H9 (cell line): ENCODE results near the gene CDK15. TPM values are rescaled to one million over a fixed set of nuclear protein-coding genes. Genes with fewer than 3 reads are reported as not detected.

Source experiments
- DNase-seq: peaks from one replicate; pipeline ENCODE4 v3.0.0-alpha.2; 2017
- H2AFZ ChIP-seq: one replicate; pipeline ENCODE4 v1.6.1; 2013; ENCODE audit warnings: mild to moderate bottlenecking, low read length, control low read depth, moderate library complexity
- H2AK5ac ChIP-seq: 2 replicates; pipeline ENCODE4 v1.6.1; 2013; ENCODE audit warnings: low read length, control low read depth, mixed read lengths; ENCODE audit not compliant: insufficient read length
- H2BK120ac ChIP-seq: one replicate; pipeline ENCODE4 v1.6.1; 2013; ENCODE audit warnings: low read depth, mild to moderate bottlenecking, low read length, control low read depth, inconsistent platforms; ENCODE audit not compliant: poor library complexity, severe bottlenecking
- H2BK12ac ChIP-seq: 2 replicates; pipeline ENCODE4 v1.6.1; 2013; ENCODE audit warnings: low read length, control low read depth, mixed read lengths, low read depth; ENCODE audit not compliant: insufficient read length
- H2BK15ac ChIP-seq: 2 replicates; pipeline ENCODE4 v1.6.1; 2013; ENCODE audit warnings: low read depth, low read length, control low read depth
- H2BK20ac ChIP-seq: one replicate; pipeline ENCODE4 v1.6.1; 2013; ENCODE audit warnings: low read depth, mild to moderate bottlenecking, low read length, control low read depth, inconsistent platforms; ENCODE audit not compliant: poor library complexity, severe bottlenecking
- H2BK5ac ChIP-seq: 2 replicates; pipeline ENCODE4 v1.6.1; 2013; ENCODE audit warnings: low read length, control low read depth, mixed read lengths; ENCODE audit not compliant: insufficient read length
- H3K14ac ChIP-seq: 2 replicates; pipeline ENCODE4 v1.6.1; 2013; ENCODE audit warnings: low read length, control low read depth; ENCODE audit not compliant: insufficient read depth
- H3K18ac ChIP-seq: 2 replicates; pipeline ENCODE4 v1.6.1; 2013; ENCODE audit warnings: low read depth, mild to moderate bottlenecking, mixed read lengths, low read length, control low read depth; ENCODE audit not compliant: insufficient read length
- H3K23ac ChIP-seq: 2 replicates; pipeline ENCODE4 v1.6.1; 2013; ENCODE audit warnings: low read length, control low read depth, mixed read lengths, low read depth; ENCODE audit not compliant: insufficient read length
- H3K23me2 ChIP-seq: 2 replicates; pipeline ENCODE4 v1.6.1; 2013; ENCODE audit warnings: low read depth, mild to moderate bottlenecking, mixed read lengths, low read length, control low read depth; ENCODE audit not compliant: insufficient read length, poor library complexity, severe bottlenecking
- H3K27ac ChIP-seq: 2 replicates; pipeline ENCODE4 v1.5.1; 2013; ENCODE audit warnings: low read length, control low read depth, mixed read lengths, low read depth; ENCODE audit not compliant: insufficient read length
- H3K27me3 ChIP-seq: 2 replicates; pipeline ENCODE4 v1.6.1; 2013; ENCODE audit warnings: low read length, control low read depth, inconsistent platforms; ENCODE audit not compliant: insufficient read depth
- H3K4ac ChIP-seq: 2 replicates; pipeline ENCODE4 v1.6.1; 2013; ENCODE audit warnings: low read depth, mild to moderate bottlenecking, control low read depth, inconsistent platforms, low read length, moderate library complexity
- H3K4me1 ChIP-seq: 2 replicates; pipeline ENCODE4 v1.6.1; 2013; ENCODE audit warnings: low read length, control low read depth, inconsistent platforms; ENCODE audit not compliant: insufficient read depth
- H3K4me2 ChIP-seq: 2 replicates; pipeline ENCODE4 v1.6.1; 2013; ENCODE audit warnings: low read length, control low read depth, mixed read lengths; ENCODE audit not compliant: insufficient read length, insufficient read depth
- H3K56ac ChIP-seq: 2 replicates; pipeline ENCODE4 v1.6.1; 2013; ENCODE audit warnings: low read depth, mild to moderate bottlenecking, mixed read lengths, low read length, control low read depth; ENCODE audit not compliant: insufficient read length
- H3K79me1 ChIP-seq: 2 replicates; pipeline ENCODE4 v1.6.1; 2013; ENCODE audit warnings: low read depth, mild to moderate bottlenecking, moderate library complexity, low read length, control low read depth, inconsistent platforms; ENCODE audit not compliant: insufficient read depth, poor library complexity, severe bottlenecking
- H3K79me2 ChIP-seq: 2 replicates; pipeline ENCODE4 v1.6.1; 2013; ENCODE audit warnings: low read length, control low read depth, inconsistent platforms; ENCODE audit not compliant: insufficient read depth
- H3K9ac ChIP-seq: 2 replicates; pipeline ENCODE4 v1.6.1; 2013; ENCODE audit warnings: low read length, control low read depth, mixed read lengths; ENCODE audit not compliant: insufficient read length; ENCODE audit errors: extremely low read depth
- H3K9me3 ChIP-seq: one replicate; pipeline ENCODE4 v1.6.1; 2013; ENCODE audit warnings: low read depth, low read length, inconsistent platforms; ENCODE audit not compliant: control insufficient read depth
- H3T11ph ChIP-seq: one replicate; pipeline ENCODE4 v1.6.1; 2013; ENCODE audit warnings: mild to moderate bottlenecking, low read length, control low read depth, inconsistent platforms
- H4K20me1 ChIP-seq: one replicate; pipeline ENCODE4 v1.6.1; 2013; ENCODE audit not compliant: control insufficient read depth, insufficient read length, insufficient read depth
- H4K5ac ChIP-seq: 2 replicates; pipeline ENCODE4 v1.6.1; 2013; ENCODE audit warnings: low read depth, mild to moderate bottlenecking, mixed read lengths, low read length, control low read depth; ENCODE audit not compliant: insufficient read length
- H4K8ac ChIP-seq: replicated peaks from 2 replicates; pipeline ENCODE4 v1.6.1; 2013; ENCODE audit warnings: low read length, control low read depth, mixed read lengths, low read depth; ENCODE audit not compliant: insufficient read length
- H4K91ac ChIP-seq: 2 replicates; pipeline ENCODE4 v1.6.1; 2013; ENCODE audit warnings: low read depth, mild to moderate bottlenecking, moderate library complexity, mixed read lengths, low read length, control low read depth; ENCODE audit not compliant: insufficient read length
- H3K27ac Mint-ChIP-seq, 3 experiments: 2 replicates in 2 of 3; 3 replicates in 1 of 3; pipeline ENCODE4 v1.8.0; 2020 to 2021; ENCODE audit warnings: mixed read lengths in 3 of 3, mild to moderate bottlenecking in 1 of 3, moderate library complexity in 1 of 3
- H3K27me3 Mint-ChIP-seq: 2 replicates; pipeline ENCODE4 v1.8.0; 2021; ENCODE audit warnings: low read depth, mild to moderate bottlenecking, moderate library complexity, mixed read lengths
- H3K36me3 Mint-ChIP-seq, 3 experiments: 2 replicates in 2 of 3; 3 replicates in 1 of 3; pipeline ENCODE4 v1.8.0; 2020 to 2021; ENCODE audit warnings: low read depth in 3 of 3, mixed read lengths in 3 of 3; ENCODE audit not compliant: insufficient read depth in 1 of 3
- H3K4me1 Mint-ChIP-seq, 2 experiments: 2 replicates each; pipeline ENCODE4 v1.8.0; 2020; ENCODE audit warnings: mixed read lengths in 2 of 2
- H3K4me3 Mint-ChIP-seq, 2 experiments: 2 replicates in 1 of 2; 3 replicates in 1 of 2; pipeline ENCODE4 v1.8.0; 2020 to 2021; ENCODE audit warnings: mild to moderate bottlenecking in 2 of 2, mixed read lengths in 2 of 2, moderate library complexity in 1 of 2
- H3K9me3 Mint-ChIP-seq, 2 experiments: 2 replicates in 1 of 2; 3 replicates in 1 of 2; pipeline ENCODE4 v1.8.0; 2020; ENCODE audit warnings: mild to moderate bottlenecking in 2 of 2, mixed read lengths in 2 of 2, moderate library complexity in 1 of 2
- WGBS: extraction: QIAGEN DNeasy Blood & Tissue Kit; methylation state at CpG from one replicate; pipeline ENCODE4 v1.1.7; 2013; ENCODE audit warnings: missing lambda C conversion rate, low lambda C conversion rate, mixed read lengths; ENCODE audit not compliant: insufficient read length; ENCODE audit errors: extremely low coverage; 5-methylcytosine and 5-hydroxymethylcytosine counted together
- total RNA-seq: library from RNA; stranded (reverse); gene quantifications from 2 replicates; pipeline ENCODE4 v1.2.1, GENCODE V29; 2021
- TF ChIP-seq, protein P1 (sequence below): fragments of 200-600 bp; sonication (generic); conservative IDR thresholded peaks from 3 replicates; pipeline ENCODE4 v1.8.0; 2021; ENCODE audit warnings: antibody characterized with exemption, mild to moderate bottlenecking

CDK15 gene
- total RNA-seq, 1 experiment from 2014 or later, result not detected

GRCh38 chr2:201816657-201817575 is 10.6 kb downstream of the CDK15 start:
- no peaks in the 10 kb centered on the region for H4K20me1 ChIP-seq
- DNase-seq, result no peak
- H3K23me2 ChIP-seq, result no peaks in the 10 kb centered on the region
- no peak overlapping the region for H4K5ac ChIP-seq
- H3K27ac Mint-ChIP-seq, result no peak overlapping the region
- H3K27me3 Mint-ChIP-seq, result no peaks in the 10 kb centered on the region; the same call in 1 of the 2 replicates
- H3K4ac ChIP-seq, result no peak overlapping the region
- H4K8ac ChIP-seq, result no peak overlapping the region
- no peak overlapping the region for H3K4me2 ChIP-seq
- H2BK120ac ChIP-seq, result no peak overlapping the region
- no peak overlapping the region for H3K18ac ChIP-seq
- H2AK5ac ChIP-seq, result no peak overlapping the region
- peaks cover 8 to 13% of the 10 kb centered on the region in 2 experiments for H3K9me3 Mint-ChIP-seq
- H3K27me3 ChIP-seq, result no peaks in the 10 kb centered on the region
- no peaks in the 10 kb centered on the region for H3K9me3 ChIP-seq
- TF ChIP-seq, protein P1, sequence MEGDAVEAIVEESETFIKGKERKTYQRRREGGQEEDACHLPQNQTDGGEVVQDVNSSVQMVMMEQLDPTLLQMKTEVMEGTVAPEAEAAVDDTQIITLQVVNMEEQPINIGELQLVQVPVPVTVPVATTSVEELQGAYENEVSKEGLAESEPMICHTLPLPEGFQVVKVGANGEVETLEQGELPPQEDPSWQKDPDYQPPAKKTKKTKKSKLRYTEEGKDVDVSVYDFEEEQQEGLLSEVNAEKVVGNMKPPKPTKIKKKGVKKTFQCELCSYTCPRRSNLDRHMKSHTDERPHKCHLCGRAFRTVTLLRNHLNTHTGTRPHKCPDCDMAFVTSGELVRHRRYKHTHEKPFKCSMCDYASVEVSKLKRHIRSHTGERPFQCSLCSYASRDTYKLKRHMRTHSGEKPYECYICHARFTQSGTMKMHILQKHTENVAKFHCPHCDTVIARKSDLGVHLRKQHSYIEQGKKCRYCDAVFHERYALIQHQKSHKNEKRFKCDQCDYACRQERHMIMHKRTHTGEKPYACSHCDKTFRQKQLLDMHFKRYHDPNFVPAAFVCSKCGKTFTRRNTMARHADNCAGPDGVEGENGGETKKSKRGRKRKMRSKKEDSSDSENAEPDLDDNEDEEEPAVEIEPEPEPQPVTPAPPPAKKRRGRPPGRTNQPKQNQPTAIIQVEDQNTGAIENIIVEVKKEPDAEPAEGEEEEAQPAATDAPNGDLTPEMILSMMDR, result no peak
- H3K79me2 ChIP-seq, result no peaks in the 10 kb centered on the region
- no peak overlapping the region for H3K56ac ChIP-seq
- H3K79me1 ChIP-seq, result no peaks in the 10 kb centered on the region
- no peak overlapping the region for H2BK20ac ChIP-seq
- no peak overlapping the region for H3K14ac ChIP-seq
- no peak overlapping the region for H3K27ac ChIP-seq
- H3T11ph ChIP-seq, result no peak overlapping the region
- H2BK5ac ChIP-seq, result no peak overlapping the region
- peaks cover 9 to 13% of the 10 kb centered on the region in 2 experiments; a peak in 3 of 4 replicates for H3K4me1 Mint-ChIP-seq
- 0 out of 2 replicates have a peak, but pooled peaks cover 3% of the 10 kb centered on the region for H3K4me1 ChIP-seq
- H2BK15ac ChIP-seq, result no peak overlapping the region
- H3K4me3 Mint-ChIP-seq, result no peak overlapping the region
- no peak overlapping the region for H4K91ac ChIP-seq
- H3K36me3 Mint-ChIP-seq, result peaks cover 0 to 10% (median 7%) of the 10 kb centered on the region in 3 experiments; a peak in 4 of 7 replicates
- no CpG with 5 or more reads among the region's 5 CpGs for WGBS
- H2BK12ac ChIP-seq, result no peak overlapping the region
- no peak overlapping the region for H3K23ac ChIP-seq
- no peak overlapping the region for H3K9ac ChIP-seq
- no peak overlapping the region for H2AFZ ChIP-seq
